ENCODE data around the gene SKI. TPM values are rescaled to one million over a fixed set of nuclear protein-coding genes. Genes with fewer than 3 reads are reported as not detected.

The SKI gene
- total RNA-seq, 1 donor from 2014 or later: 53.8 TPM

- H3K27me3 ChIP-seq: no peaks in the 10 kb centered on the region
- no peaks in the 10 kb centered on the region for H3K36me3 ChIP-seq
- no peak for TF ChIP-seq POLR2A (IDR thresholded peaks at IDR 0.05)
- no peak for TF ChIP-seq CTCF (IDR thresholded peaks at IDR 0.05)
- TF ChIP-seq POLR2AphosphoS5 (IDR thresholded peaks at IDR 0.05; ENCODE audit: insufficient read depth in 1 of 2, low read depth in 1 of 2): no peak
- H3K27ac ChIP-seq: no peak overlapping the region
- H3K4me1 ChIP-seq: peaks cover 94% of the 10 kb centered on the region
- no peaks in the 10 kb centered on the region for H3K9me3 ChIP-seq
- H3K4me3 ChIP-seq: peak overlapping the region; percentile 17 to 19
- intact Hi-C loops (cut with DNase I): no loop called here
- DNase-seq (ENCODE audit: extremely low spot score in 2 of 2): no peak
These were observed 19.6 kb downstream of the SKI start for GRCh38 chr1:2247760-2248126.

- Histone ChIP-seq H3K9me3 (no peaks in the 10 kb centered on the region), H3K4me3 (peak overlapping the region; percentile 17 to 19), H3K4me1 (peaks cover 94% of the 10 kb centered on the region), H3K27me3 (no peaks in the 10 kb centered on the region), H3K27ac (no peak overlapping the region), H3K36me3 (no peaks in the 10 kb centered on the region)
- intact Hi-C loops (cut with DNase I): no loop called here
- DNase-seq (ENCODE audit: extremely low spot score in 2 of 2): no peak
- TF ChIP-seq CTCF (IDR thresholded peaks at IDR 0.05) (no peak), POLR2A (IDR thresholded peaks at IDR 0.05) (no peak), POLR2AphosphoS5 (IDR thresholded peaks at IDR 0.05; ENCODE audit: insufficient read depth in 1 of 2, low read depth in 1 of 2) (no peak)
These were observed 20.2 kb downstream of the SKI start for GRCh38 chr1:2248127-2248826.

- H3K4me3 ChIP-seq: no peak overlapping the region
- peaks cover 94% of the 10 kb centered on the region for H3K4me1 ChIP-seq
- no peaks in the 10 kb centered on the region for H3K36me3 ChIP-seq
- H3K27me3 ChIP-seq: no peaks in the 10 kb centered on the region
- DNase-seq (ENCODE audit: extremely low spot score in 2 of 2): no peak
- TF ChIP-seq POLR2AphosphoS5 (IDR thresholded peaks at IDR 0.05; ENCODE audit: insufficient read depth in 1 of 2, low read depth in 1 of 2) (no peak), POLR2A (IDR thresholded peaks at IDR 0.05) (no peak), CTCF (IDR thresholded peaks at IDR 0.05) (no peak)
- no peak overlapping the region for H3K27ac ChIP-seq
- intact Hi-C loops (cut with DNase I): no loop called here
- H3K9me3 ChIP-seq: no peaks in the 10 kb centered on the region
These were observed 20.9 kb downstream of the SKI start for GRCh38 chr1:2248854-2249558.

- TF ChIP-seq POLR2A (IDR thresholded peaks at IDR 0.05) (no peak), CTCF (IDR thresholded peaks at IDR 0.05) (no peak), POLR2AphosphoS5 (IDR thresholded peaks at IDR 0.05; ENCODE audit: insufficient read depth in 1 of 2, low read depth in 1 of 2) (no peak)
- no peak for DNase-seq (ENCODE audit: extremely low spot score in 2 of 2)
These were observed 21.4 kb downstream of the SKI start for GRCh38 chr1:2249559-2249906.

GRCh38 chr1:2250721-2251281 lies 22.7 kb downstream of the SKI start:
- no peak for TF ChIP-seq POLR2A (IDR thresholded peaks at IDR 0.05)
- no peak for TF ChIP-seq CTCF (IDR thresholded peaks at IDR 0.05)
- TF ChIP-seq POLR2AphosphoS5 (IDR thresholded peaks at IDR 0.05; ENCODE audit: insufficient read depth in 1 of 2, low read depth in 1 of 2): no peak

More at GRCh38 chr1:2249559-2249906, 21.4 kb downstream of the SKI start:
- Histone ChIP-seq H3K9me3 (no peaks in the 10 kb centered on the region), H3K4me3 (no peak overlapping the region), H3K27me3 (no peaks in the 10 kb centered on the region), H3K4me1 (peaks cover 97% of the 10 kb centered on the region), H3K36me3 (no peaks in the 10 kb centered on the region), H3K27ac (no peak overlapping the region)
- intact Hi-C loops (cut with DNase I): no loop called here

More at GRCh38 chr1:2250721-2251281, 22.7 kb downstream of the SKI start:
- Histone ChIP-seq H3K4me3 (no peak overlapping the region), H3K9me3 (no peaks in the 10 kb centered on the region), H3K27me3 (no peaks in the 10 kb centered on the region), H3K36me3 (no peaks in the 10 kb centered on the region), H3K27ac (no peak overlapping the region), H3K4me1 (peaks cover 100% of the 10 kb centered on the region)
- no peak for DNase-seq (ENCODE audit: extremely low spot score in 2 of 2)
- intact Hi-C loops (cut with DNase I): no loop called here
